Upper lobe of left lung (tissue), 4 donors: ENCODE data around the gene PIKFYVE.

Source experiments
- EP300 ChIP-seq, 4 donors: sonication (generic); formaldehyde crosslinking; IDR thresholded peaks; one replicate each; pipeline ENCODE4 v1.5.1; 2017; ENCODE audit warnings: antibody characterized with exemption in 4 of 4, control low read depth in 2 of 4
- POLR2AphosphoS5 ChIP-seq, 2 donors: sonication (generic); formaldehyde crosslinking; IDR thresholded peaks; one replicate each; pipeline ENCODE4 v1.5.1; 2017; ENCODE audit warnings: antibody characterized with exemption in 2 of 2
- TF ChIP-seq, protein P1 (sequence below), 6 experiments: fragments of 450-650 bp in 4 of 6; fragments of 200-600 bp in 2 of 6; sonication (generic) in 2 of 6; IDR thresholded peaks; one replicate each; pipeline ENCODE4 v1.5.1; 2016 to 2019; ENCODE audit warnings: antibody characterized with exemption in 6 of 6

GRCh38 chr2:208244422-208244821 lies 21.6 kb upstream of the PIKFYVE start:
- TF ChIP-seq EP300 (IDR thresholded peaks at IDR 0.05) (no peak), POLR2AphosphoS5 (IDR thresholded peaks at IDR 0.05) (no peak)
- TF ChIP-seq, protein P1, sequence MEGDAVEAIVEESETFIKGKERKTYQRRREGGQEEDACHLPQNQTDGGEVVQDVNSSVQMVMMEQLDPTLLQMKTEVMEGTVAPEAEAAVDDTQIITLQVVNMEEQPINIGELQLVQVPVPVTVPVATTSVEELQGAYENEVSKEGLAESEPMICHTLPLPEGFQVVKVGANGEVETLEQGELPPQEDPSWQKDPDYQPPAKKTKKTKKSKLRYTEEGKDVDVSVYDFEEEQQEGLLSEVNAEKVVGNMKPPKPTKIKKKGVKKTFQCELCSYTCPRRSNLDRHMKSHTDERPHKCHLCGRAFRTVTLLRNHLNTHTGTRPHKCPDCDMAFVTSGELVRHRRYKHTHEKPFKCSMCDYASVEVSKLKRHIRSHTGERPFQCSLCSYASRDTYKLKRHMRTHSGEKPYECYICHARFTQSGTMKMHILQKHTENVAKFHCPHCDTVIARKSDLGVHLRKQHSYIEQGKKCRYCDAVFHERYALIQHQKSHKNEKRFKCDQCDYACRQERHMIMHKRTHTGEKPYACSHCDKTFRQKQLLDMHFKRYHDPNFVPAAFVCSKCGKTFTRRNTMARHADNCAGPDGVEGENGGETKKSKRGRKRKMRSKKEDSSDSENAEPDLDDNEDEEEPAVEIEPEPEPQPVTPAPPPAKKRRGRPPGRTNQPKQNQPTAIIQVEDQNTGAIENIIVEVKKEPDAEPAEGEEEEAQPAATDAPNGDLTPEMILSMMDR (IDR thresholded peaks at IDR 0.05): no peak
